ENCODE results near the gene ADIPOR2.

- no peak for TF ChIP-seq CTCF (IDR thresholded peaks at IDR 0.05; ENCODE audit: low read depth, low read length, missing input control)
- no peak for TF ChIP-seq HNF4G (IDR thresholded peaks at IDR 0.05)
These were observed 25.5 kb upstream of the ADIPOR2 start for GRCh38 chr12:1665366-1665765.
